ENCODE measurements around the gene NEIL1. TPM values are rescaled to one million over a fixed set of nuclear protein-coding genes. Genes with fewer than 3 reads are reported as not detected.

NEIL1 gene
- total RNA-seq, 4 donors from 2014 or later = 20.0 to 66.8 (median 41.2) TPM

GRCh38 chr15:75350601-75351361 lies 3.9 kb downstream of the NEIL1 start:
- DNase-seq (ENCODE audit: low spot score in 2 of 2) = no peak
- H3K4me3 ChIP-seq (ENCODE audit: low read depth, poor library complexity, severe bottlenecking) = no peak overlapping the region
- intact Hi-C loops (cut with DNase I; ENCODE audit: low total_unique reads) = no loop called here
- WGBS, 2 donors = 73 to 80% methylated on average over 7 of the region's 7 CpGs
- TF ChIP-seq POLR2A (IDR thresholded peaks at IDR 0.05) (no peak), CTCF (IDR thresholded peaks at IDR 0.05) (no peak)

- 86 to 90% methylated on average over 16 of the region's 16 CpGs for WGBS, 2 donors
- intact Hi-C loops (cut with DNase I; ENCODE audit: low total_unique reads) = no loop called here
These were observed 5.6 kb downstream of the NEIL1 start for GRCh38 chr15:75352186-75353080.

GRCh38 chr15:75353604-75354003 lies 6.8 kb downstream of the NEIL1 start:
- intact Hi-C loops (cut with DNase I; ENCODE audit: low total_unique reads) = no loop called here
- no peak for TF ChIP-seq CTCF (IDR thresholded peaks at IDR 0.05)

More at GRCh38 chr15:75352186-75353080, 5.6 kb downstream of the NEIL1 start:
- TF ChIP-seq POLR2A (IDR thresholded peaks at IDR 0.05) = no peak
- no peak for TF ChIP-seq CTCF (IDR thresholded peaks at IDR 0.05)
- H3K4me3 ChIP-seq (ENCODE audit: low read depth, poor library complexity, severe bottlenecking) = no peak overlapping the region
- no peak for DNase-seq (ENCODE audit: low spot score in 2 of 2)

GRCh38 chr15:75354454-75354853 lies 7.6 kb downstream of the NEIL1 start:
- no peak for DNase-seq (ENCODE audit: low spot score in 2 of 2)
- TF ChIP-seq CTCF (IDR thresholded peaks at IDR 0.05) (no peak), POLR2A (IDR thresholded peaks at IDR 0.05) (no peak)
- WGBS, 2 donors = 74 to 86% methylated on average over 6 of the region's 7 CpGs
- no peak overlapping the region for H3K4me3 ChIP-seq (ENCODE audit: low read depth, poor library complexity, severe bottlenecking)
- intact Hi-C loops (cut with DNase I; ENCODE audit: low total_unique reads) = no loop called here

More at GRCh38 chr15:75353604-75354003, 6.8 kb downstream of the NEIL1 start:
- no peak overlapping the region for H3K4me3 ChIP-seq (ENCODE audit: low read depth, poor library complexity, severe bottlenecking)
- 57 to 87% methylated on average over 1 to 7 of the region's 7 CpGs for WGBS, 2 donors
- no peak for DNase-seq (ENCODE audit: low spot score in 2 of 2)

- DNase-seq (ENCODE audit: low spot score in 2 of 2) = no peak
- WGBS, 2 donors = 84 to 87% methylated on average over 3 to 4 of the region's 4 CpGs
- TF ChIP-seq CTCF (IDR thresholded peaks at IDR 0.05) = no peak
- no peak for TF ChIP-seq POLR2A (IDR thresholded peaks at IDR 0.05)
- intact Hi-C loops (cut with DNase I; ENCODE audit: low total_unique reads) = no loop called here
- H3K4me3 ChIP-seq (ENCODE audit: low read depth, poor library complexity, severe bottlenecking) = no peak overlapping the region
These were observed 8.5 kb downstream of the NEIL1 start for GRCh38 chr15:75355369-75355768.
